ENCODE data around the gene PUS1. TPM values are rescaled to one million over a fixed set of nuclear protein-coding genes. Genes with fewer than 3 reads are reported as not detected.

PUS1 gene
- total RNA-seq, 3 donors from 2014 or later = 21.0 to 28.3 (median 22.9) TPM

DNA sequence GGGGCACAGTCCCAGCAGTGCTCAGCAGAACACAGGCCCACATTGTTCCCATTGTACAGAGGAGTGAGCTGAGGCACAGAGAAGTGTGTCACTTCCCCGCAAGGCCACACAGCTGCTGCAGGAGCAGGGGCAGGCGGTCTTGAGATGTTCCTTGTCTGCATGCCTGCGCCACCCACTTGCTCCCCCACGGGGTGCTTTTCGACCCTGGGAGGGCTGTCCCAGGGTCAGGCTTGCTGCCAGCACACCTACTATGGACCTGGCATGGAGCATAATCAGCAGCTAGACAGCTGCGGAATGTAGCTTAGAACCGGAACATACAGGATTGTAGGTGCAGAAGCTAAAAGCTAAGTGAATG lies 12.9 kb downstream of the PUS1 start:
- Histone ChIP-seq H3K4me3 (no peak overlapping the region), H3K4me1 (ENCODE audit: low read depth) (peaks cover 9% of the 10 kb centered on the region), H3K9me3 (no peaks in the 10 kb centered on the region), H3K36me3 (ENCODE audit: low read depth) (no peaks in the 10 kb centered on the region)
- ATAC-seq (no peak), DNase-seq (no peak)
- no peak for TF ChIP-seq CTCF (IDR thresholded peaks at IDR 0.05)
- intact Hi-C loops (cut with DNase I, micrococcal nuclease) = no loop called here

- DNase-seq (peak in 1 of 3 donors; percentile 9), ATAC-seq (no peak)
- no peak for TF ChIP-seq CTCF (IDR thresholded peaks at IDR 0.05)
- H3K4me3 ChIP-seq = no peak overlapping the region
- intact Hi-C loops (cut with DNase I, micrococcal nuclease) = no loop called here
- H3K4me1 ChIP-seq (ENCODE audit: low read depth) = peaks cover 9% of the 10 kb centered on the region
- no peaks in the 10 kb centered on the region for H3K36me3 ChIP-seq (ENCODE audit: low read depth)
- H3K9me3 ChIP-seq = no peaks in the 10 kb centered on the region
Measured at GRCh38 chr12:131942671-131943070, 13.6 kb downstream of the PUS1 start.

DNA sequence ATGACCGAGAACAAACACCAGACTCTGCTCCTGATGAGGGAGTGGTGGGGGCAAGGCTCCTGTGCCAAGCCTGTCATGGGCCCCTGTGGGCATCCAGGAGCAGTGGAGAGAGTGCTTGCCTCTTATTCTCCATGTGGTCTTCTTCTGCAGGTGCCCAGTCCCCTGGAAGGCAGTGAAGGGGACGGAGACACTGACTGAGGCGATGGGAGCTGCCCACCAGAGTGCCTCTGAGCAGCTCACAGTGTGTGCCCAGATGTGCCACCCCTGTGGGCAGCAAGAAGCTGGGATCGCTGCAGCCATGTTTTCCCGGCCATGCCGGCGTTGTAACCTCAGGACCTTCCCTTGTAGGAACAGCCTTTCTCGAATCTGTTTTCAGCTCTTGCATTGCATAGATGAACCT lies 14.3 kb downstream of the PUS1 start:
- Histone ChIP-seq H3K4me3 (no peak overlapping the region), H3K9me3 (no peaks in the 10 kb centered on the region), H3K36me3 (ENCODE audit: low read depth) (no peaks in the 10 kb centered on the region), H3K4me1 (ENCODE audit: low read depth) (peaks cover 9% of the 10 kb centered on the region)
- ATAC-seq (no peak), DNase-seq (no peak)
- no peak for TF ChIP-seq CTCF (IDR thresholded peaks at IDR 0.05)
- intact Hi-C loops (cut with DNase I, micrococcal nuclease) = no loop called here

DNA sequence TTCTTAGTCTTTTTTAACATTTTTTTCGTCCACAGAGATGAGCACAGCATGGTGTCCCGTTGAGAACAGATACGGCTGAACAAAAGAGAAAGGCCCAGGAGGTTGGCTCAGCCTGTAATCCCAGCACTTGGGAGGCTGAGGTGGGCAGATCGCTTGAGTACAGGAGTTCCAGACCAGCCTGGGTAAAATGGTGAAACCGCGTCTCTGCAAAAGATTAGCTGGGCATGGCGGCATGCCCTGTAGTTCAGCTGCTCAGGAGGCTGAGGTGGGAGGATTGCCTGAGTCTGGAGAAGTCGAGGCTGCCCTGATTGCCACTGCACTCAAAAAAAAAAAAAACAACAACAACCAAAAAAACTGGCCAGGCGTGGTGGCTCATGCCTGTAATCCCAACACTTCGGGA lies 14.8 kb downstream of the PUS1 start:
- H3K36me3 ChIP-seq (ENCODE audit: low read depth) = no peaks in the 10 kb centered on the region
- no peak for TF ChIP-seq CTCF (IDR thresholded peaks at IDR 0.05)
- peaks cover 11% of the 10 kb centered on the region for H3K4me1 ChIP-seq (ENCODE audit: low read depth)
- ATAC-seq = no peak
- intact Hi-C loops (cut with DNase I, micrococcal nuclease) = no loop called here
- no peaks in the 10 kb centered on the region for H3K9me3 ChIP-seq
- no peak overlapping the region for H3K4me3 ChIP-seq
- DNase-seq = no peak

DNA sequence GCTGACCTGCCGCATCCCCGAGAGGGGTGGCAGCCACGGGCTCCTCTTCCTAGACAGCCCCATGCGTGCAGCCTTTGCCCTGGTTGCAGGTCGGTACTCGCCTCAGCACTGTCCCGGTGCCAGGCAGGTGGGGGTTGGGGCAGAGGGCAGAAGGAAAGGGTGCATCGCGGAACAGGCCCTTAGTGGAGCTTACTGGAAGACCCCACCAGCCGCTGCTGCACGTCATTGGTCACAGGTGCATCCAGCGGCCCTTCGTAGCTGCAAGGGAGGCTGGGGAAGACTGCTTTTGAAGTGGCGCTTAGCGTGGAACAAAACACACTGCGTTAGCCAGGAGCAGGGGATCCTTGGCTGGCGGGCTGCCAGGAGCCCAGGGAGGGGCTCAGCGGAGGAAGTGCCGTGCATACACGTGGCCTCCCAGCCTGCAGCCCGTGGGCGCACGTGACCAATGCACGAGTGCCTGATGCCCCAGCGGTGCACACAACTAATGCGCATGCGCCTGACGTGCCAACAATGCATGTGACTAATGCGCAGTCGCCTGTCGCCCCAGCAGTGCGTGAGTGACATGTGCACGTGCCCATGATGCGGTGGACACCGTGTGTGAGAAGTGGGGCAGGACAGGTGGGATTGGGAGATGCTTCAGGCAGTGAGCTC lies 15.7 kb downstream of the PUS1 start:
- DNase-seq (no peak), ATAC-seq (no peak)
- TF ChIP-seq CTCF (IDR thresholded peaks at IDR 0.05) = no peak
- Histone ChIP-seq H3K4me3 (no peak overlapping the region), H3K9me3 (no peaks in the 10 kb centered on the region), H3K36me3 (ENCODE audit: low read depth) (no peaks in the 10 kb centered on the region), H3K4me1 (ENCODE audit: low read depth) (peaks cover 8% of the 10 kb centered on the region)
- intact Hi-C loops (cut with DNase I, micrococcal nuclease) = no loop called here

- Histone ChIP-seq H3K4me1 (ENCODE audit: low read depth) (peaks cover 14% of the 10 kb centered on the region), H3K36me3 (ENCODE audit: low read depth) (no peaks in the 10 kb centered on the region), H3K9me3 (no peaks in the 10 kb centered on the region), H3K4me3 (no peak overlapping the region)
- TF ChIP-seq CTCF (IDR thresholded peaks at IDR 0.05) = no peak
- no peak for ATAC-seq
- intact Hi-C loops (cut with DNase I, micrococcal nuclease) = no loop called here
- no peak for DNase-seq
Measured at GRCh38 chr12:131946757-131947156, 17.7 kb downstream of the PUS1 start.

Data from mucosa of descending colon (tissue), 3 donors.